GM12891 (cell line): Measurements from ENCODE around the gene RPL32.
A peak's percentile ranks its signal among the peaks of the same experiment; 100 is the strongest.
"Not testable (repeated sequence)": the region's sequence is repeated elsewhere in the genome, so short reads cannot be mapped to it uniquely, and the experiment has no call there.

Source experiments
- DNase-seq: peaks from one replicate; pipeline ENCODE4 v3.0.0; 2011; ENCODE audit warnings: low spot score; ENCODE audit not compliant: insufficient read length
- FAIRE-seq: peaks from 2 replicates; lab custom pipeline; 2011; peaks lifted over from hg19 to GRCh38; lab: Jason Lieb, UNC
- PAX5 ChIP-seq: IDR thresholded peaks from 2 replicates; pipeline ENCODE4 v1.6.1; 2011; ENCODE audit warnings: low read length, moderate library complexity, mild to moderate bottlenecking; ENCODE audit not compliant: insufficient read depth, severe bottlenecking
- POLR2A ChIP-seq: IDR thresholded peaks from 2 replicates; pipeline ENCODE4 v1.6.1; 2011; ENCODE audit warnings: low read depth, low read length, control low read depth
- POLR2AphosphoS5 ChIP-seq: IDR thresholded peaks from 2 replicates; pipeline ENCODE4 v1.6.1; 2011; ENCODE audit warnings: low read depth, low read length, control low read depth
- POU2F2 ChIP-seq: IDR thresholded peaks from 2 replicates; pipeline ENCODE4 v1.6.1; 2011; ENCODE audit warnings: low read depth, mild to moderate bottlenecking, control low read depth, low read length, moderate library complexity
- SPI1 ChIP-seq: IDR thresholded peaks from 2 replicates; pipeline ENCODE4 v1.6.1; 2011; ENCODE audit warnings: low read depth, low read length, control low read depth
- TAF1 ChIP-seq: IDR thresholded peaks from 2 replicates; pipeline ENCODE4 v1.6.1; 2011; ENCODE audit warnings: low read depth, low read length, control low read depth

RPL32 gene

DNA sequence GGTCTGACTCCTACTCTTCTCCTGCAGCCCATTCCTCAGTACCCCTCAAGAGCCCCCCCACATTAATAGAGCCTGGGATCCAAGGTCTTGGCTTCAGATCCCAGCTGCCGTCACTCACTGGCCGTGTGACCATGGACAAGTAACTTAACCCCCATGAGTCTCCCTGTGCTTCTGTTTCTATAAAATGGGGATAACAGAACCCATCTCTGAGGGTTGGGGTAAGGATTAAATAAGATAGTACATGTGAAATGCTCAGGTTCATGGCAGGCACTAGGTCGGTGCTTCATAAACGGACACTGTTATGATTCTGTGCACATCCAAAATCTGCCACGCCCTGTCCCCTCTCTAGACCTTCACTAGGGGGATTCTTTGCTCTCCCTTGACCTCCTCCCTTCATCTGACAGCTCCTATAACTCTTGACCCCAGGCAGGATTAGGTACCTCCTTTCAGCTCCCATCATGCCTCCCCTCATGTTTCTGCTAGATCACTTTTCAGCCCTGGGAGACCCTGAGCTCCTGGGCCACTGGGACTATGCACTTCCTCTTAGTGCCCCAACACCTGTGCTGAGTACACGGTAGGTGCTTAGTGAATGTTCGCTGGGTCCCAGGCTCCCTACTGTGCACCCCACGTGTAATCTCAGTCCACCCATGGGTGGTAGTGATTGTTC, 43.3 kb downstream of the RPL32 start:
- TF ChIP-seq SPI1 (peak; percentile 61), POLR2A (no peak)
- FAIRE-seq (no peak), DNase-seq (no peak)

DNA sequence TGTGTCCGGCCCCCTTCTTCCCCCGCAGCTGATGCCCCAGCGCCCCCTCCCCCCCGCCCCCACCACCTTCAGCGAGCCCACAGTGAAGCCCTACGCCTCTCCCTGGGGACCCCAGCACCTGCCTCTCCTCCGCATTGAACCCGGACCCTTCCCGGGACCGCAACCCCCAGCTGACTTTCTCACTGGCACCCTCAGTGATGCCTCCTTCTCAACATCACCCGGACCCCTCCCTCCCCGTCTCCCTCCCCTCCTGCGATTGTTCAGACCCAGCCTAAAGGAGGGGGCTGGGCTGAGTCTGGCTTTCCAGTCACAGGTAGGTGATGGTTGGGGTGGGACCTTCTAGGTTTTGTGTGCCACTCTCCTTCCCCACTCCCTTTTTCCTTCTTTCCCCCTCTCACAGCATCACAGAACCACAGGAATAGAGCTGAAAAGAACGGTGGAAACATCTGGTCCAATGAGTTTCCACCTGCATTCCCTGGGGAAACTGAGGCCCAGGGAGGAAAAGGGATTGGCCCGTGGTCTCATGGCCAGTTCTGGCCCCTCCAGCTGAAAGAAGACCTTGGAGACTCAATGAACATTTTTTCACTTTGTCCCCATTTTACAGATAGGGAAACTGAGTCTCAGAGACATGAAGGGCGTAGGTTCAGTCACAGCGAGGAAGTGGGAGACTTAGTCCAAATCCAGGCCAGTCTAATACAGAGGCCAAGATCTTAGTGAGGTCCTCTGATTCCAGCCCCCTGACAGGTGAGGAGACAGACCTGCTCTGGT, 44.1 kb downstream of the RPL32 start:
- no peak for TF ChIP-seq PAX5
- TF ChIP-seq SPI1: no peak
- TF ChIP-seq POLR2A: no peak
- TF ChIP-seq TAF1: no peak
- no peak for TF ChIP-seq POLR2AphosphoS5
- TF ChIP-seq POU2F2: no peak
- no peak for DNase-seq
- FAIRE-seq: no peak

DNA sequence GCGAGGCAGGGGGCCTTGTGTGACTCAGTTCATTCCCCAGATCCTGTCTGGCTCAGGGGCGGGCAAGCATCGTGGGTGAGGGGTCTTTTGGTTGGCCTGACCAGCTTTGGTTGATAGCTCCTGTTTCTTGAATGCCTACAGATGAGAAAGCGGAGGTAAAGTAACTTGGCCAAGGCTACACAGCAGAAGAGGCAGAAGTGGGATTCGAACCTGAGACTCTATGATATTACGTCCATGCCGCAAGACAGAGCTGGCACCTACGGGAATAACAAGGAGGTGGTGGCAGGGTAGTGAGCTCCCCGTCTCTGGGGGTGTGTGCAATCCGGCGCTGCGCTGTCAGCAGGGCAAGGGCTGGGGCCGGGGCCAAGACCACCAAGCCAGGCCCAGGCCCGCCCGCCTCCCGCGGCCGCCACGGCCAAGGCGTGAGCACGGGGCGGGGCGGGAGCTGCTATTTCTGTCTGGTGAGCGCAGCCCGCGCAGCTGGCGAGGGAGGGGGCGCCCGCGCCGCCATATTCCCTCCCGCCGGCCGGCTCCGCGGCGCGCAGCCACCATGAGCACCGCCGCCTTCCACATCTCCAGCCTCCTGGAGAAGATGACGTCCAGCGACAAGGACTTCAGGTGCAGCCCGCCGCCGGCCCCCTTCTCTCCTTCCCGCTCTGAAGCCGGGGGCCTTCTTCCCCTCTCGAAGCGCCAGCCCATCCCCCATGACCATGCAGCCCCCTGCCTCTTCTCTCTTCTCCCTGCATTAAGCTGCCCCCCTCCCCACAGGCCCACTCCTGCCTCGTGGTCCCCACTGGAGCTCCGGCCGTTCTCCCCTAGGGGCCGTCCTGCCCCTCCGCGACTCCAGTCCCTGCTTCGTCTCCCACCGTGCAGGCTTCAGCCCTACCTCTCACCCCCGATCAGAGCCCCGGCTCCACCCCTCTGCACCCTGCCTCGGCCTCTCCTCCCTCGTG, 44.9 kb downstream of the RPL32 start, which contains the start of gene CAND2:
Gene CAND2 (plus strand): TSS at position 510 of the 953 bp plus-strand sequence. CDS start 41 bp downstream, at position 551.
- DNase-seq (peak; percentile 46), FAIRE-seq (no peak)
- TF ChIP-seq POLR2A: no peak
- no peak for TF ChIP-seq SPI1
- TF ChIP-seq POU2F2: no peak
- TF ChIP-seq TAF1: no peak
- TF ChIP-seq POLR2AphosphoS5: no peak
- no peak for TF ChIP-seq PAX5

DNA sequence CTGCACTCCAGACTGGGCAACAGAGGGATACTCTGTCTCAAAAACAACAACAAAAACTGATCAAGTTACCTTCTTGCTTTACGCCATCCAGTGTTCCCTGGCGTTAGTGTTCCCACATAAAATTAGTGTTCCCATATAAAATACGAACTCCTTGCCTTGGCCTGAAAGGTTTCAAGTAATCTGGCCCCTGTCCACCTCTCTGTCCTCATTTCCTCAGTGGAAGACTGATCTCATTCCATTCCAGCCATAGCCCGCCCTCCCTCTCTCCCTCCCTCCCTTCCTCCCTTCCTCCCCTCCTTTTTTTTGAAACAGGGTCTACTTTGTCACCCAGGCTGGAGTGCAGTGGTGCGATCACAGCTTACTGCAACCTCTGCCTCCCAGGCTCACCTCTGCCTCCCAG, 47.7 kb downstream of the RPL32 start:
- FAIRE-seq (no peak), DNase-seq (no peak)
- TF ChIP-seq PAX5: no peak
- TF ChIP-seq POLR2AphosphoS5: no peak
- no peak for TF ChIP-seq POU2F2
- TF ChIP-seq SPI1: no peak
- no peak for TF ChIP-seq TAF1
- no peak for TF ChIP-seq POLR2A

DNA sequence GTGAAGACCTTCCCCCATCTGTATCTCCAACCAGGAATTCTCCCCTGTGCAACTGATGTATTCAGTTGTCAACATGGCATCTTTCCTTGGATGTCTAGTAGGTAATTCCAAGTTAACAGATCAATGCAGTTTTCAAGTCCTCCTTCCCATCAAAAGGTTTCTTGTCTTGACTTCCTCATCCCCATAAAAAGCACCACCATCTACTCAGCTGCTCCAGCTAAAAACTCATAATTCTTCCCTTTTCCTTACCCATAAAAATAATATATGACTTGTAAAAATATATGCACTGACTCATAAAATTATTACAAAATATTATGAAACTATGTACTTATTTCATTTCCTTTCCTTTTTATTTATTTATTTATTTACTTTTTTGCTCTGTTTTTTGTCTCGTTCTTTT, 49.9 kb downstream of the RPL32 start:
- TF ChIP-seq SPI1 (no peak), POU2F2 (no peak), PAX5 (no peak), POLR2A (no peak), POLR2AphosphoS5 (no peak), TAF1 (no peak)
- FAIRE-seq (no peak), DNase-seq (no peak)

DNA sequence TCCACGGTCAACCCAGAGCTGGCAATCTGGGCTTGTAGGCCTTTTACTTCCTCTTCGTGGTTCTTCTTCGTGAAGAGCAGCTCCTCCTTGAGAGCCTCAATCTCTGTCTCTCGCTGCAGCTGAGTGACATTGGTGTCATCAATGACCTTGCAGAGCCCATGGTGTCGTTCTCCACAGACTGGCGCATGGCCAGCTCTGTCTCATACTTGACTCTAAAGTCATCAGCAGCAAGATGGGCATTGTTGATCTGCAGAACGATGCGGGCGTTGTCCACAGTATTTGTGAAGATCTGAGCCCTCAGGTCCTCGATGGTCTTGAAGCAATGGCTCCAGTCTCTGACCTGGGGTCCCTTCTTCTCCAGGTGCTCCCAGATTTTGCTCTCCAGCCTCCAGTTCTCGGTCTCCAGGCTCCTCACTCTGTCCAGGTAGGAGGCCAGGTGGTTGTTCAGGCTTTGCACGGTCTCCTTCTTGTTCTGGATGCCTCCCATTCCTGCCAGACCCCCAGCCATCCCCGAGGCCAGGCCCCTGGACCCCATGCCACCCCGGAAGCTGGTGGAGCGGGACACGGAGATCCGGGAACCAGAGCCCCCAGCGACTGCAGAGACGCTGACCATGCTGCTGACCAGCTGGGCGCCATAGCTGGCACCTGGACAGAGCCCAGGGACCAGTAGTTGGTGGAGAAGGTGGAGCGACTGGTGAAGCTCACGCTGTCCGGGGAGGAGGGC, 53.2 kb downstream of the RPL32 start:
- not testable (repeated sequence) for DNase-seq, FAIRE-seq

DNA sequence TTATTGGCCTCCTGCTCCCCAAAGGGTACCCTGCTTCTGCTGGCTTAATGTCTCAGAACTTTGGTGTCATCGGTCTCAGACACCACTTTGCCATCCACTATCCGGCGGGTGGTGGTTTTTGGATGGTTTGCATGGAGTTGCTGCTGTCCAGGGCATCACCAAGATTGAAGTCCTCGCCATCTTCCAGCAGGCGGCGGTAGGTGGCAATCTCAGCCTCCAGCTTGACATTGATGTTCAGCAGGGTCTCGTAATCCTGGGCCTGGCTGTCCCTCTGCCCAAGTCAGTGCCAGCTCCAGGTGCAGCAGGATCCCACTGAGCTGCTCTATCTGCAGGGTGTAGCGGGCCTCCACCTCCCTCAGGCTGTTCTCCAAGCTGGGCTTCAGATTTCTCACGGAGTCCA, 54.0 kb downstream of the RPL32 start:
- FAIRE-seq, DNase-seq: not testable (repeated sequence)

DNA sequence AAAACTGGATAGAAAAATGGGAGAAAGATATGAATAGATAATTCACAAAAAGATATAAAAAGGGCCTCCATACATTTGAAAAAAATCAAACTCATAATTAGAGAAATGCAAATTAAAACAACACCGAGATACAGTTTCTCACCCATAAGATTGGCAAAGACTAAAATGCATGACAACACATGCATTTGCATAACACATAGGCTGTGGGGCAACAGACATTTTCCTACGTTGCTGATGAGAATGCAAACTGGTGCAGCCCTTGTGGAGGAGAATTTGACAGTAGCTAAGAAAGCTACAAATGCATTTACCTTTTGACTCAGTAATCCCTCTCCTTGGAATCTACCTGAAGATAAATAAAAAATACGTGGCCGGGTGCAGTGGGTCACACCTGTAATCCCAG, 56.3 kb downstream of the RPL32 start:
- no peak for TF ChIP-seq POU2F2
- TF ChIP-seq SPI1: no peak
- TF ChIP-seq POLR2AphosphoS5: no peak
- no peak for FAIRE-seq
- no peak for DNase-seq
